GM12873 (cell line): ENCODE data around the gene SLC25A19.

Source experiments
- CTCF ChIP-seq: IDR thresholded peaks from 2 replicates; pipeline ENCODE4 v1.5.1; 2012; ENCODE audit warnings: low read depth, mild to moderate bottlenecking, moderate library complexity, low read length, control low read depth; ENCODE audit not compliant: insufficient read depth; ENCODE audit errors: missing control alignments

Gene SLC25A19

GRCh38 chr17:75246404-75246803, 42.8 kb downstream of the SLC25A19 start:
- TF ChIP-seq CTCF, result no peak

GRCh38 chr17:75245011-75245410, 44.2 kb downstream of the SLC25A19 start:
- TF ChIP-seq CTCF, result no peak

- no peak for TF ChIP-seq CTCF
Measured at GRCh38 chr17:75244133-75244866, 44.9 kb downstream of the SLC25A19 start.

- TF ChIP-seq CTCF, result no peak
Measured at GRCh38 chr17:75242461-75243042, 46.7 kb downstream of the SLC25A19 start.

- no peak for TF ChIP-seq CTCF
Measured at GRCh38 chr17:75241996-75242460, 47.2 kb downstream of the SLC25A19 start.

- TF ChIP-seq CTCF, result no peak
Measured at GRCh38 chr17:75241502-75241901, 47.7 kb downstream of the SLC25A19 start.

GRCh38 chr17:75241143-75241430, 48.1 kb downstream of the SLC25A19 start:
- TF ChIP-seq CTCF, result no peak
